ENCODE data around the gene EPN1. TPM values are rescaled to one million over a fixed set of nuclear protein-coding genes. Genes with fewer than 3 reads are reported as not detected.

EPN1 gene
- polyA plus RNA-seq, 12 donors: 44.1 to 113 (median 68.9) TPM; not detected in 1

DNA sequence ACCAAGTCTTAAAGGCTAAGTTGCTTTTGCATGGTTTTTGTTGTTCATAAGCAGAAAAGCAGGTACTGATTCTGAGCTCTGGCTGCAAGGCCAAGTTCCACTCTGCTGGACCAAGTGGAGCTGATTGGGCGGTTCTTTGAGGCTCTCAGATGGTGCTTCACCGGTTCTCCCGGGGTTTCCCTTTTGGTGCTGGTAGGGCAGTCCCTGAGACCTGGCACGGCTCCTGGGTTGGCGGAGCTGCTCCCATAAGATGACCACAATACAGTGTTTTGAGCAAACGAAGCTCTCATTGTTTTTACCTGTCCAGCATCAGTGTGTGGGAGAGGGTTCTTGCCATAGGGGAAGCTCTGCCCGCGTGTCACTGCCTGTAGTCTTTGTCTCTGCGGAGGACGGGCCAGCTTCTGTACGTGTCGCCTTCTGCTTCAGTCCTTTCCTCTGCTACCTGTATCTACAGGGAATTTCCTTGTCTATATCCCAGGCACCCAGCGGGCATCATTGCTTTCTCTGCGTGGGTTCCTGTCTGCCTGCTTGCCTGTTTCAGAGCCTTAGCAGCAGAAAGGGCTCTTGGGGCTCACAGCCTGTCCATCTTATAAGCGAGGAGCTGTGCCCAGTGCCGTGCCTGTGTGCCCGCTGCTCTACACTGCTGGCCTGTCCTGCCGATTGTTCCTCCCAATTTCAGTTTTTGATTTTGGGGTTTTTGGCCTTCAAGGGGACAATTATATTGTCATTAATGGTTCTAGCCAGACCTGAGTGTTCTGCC is 17.9 kb upstream of the EPN1 start:
- no peak for DNase-seq

DNA sequence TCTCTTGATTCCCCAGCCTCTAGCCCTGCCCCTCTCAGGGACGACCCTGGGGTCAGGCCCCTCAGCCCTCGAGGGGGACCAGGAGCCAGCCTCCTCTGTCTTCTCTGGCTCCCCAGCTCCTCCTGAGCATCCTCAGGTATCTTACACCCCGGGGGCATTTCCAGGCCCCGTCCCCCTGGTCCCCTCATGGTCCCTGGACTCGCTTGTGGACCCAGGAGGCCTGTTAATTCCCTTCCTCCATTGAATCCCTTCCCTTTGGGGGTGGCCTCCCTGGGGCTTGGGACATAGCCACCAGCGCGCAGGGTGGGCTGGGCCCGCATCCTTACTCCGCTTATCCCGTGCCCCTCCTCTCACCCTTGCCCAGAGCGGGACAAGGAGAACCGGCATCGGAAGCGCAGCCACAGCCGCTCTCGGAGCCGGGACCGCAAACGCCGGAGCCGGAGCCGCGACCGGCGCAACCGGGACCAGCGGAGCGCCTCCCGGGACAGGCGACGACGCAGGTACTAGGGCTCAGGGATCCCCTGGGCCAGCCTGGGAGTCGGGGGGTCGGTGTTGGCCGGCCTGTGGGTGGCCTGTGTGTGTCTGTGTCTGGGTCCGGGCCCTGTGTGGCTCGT is 16.1 kb upstream of the EPN1 start:
- no peak for DNase-seq

DNA sequence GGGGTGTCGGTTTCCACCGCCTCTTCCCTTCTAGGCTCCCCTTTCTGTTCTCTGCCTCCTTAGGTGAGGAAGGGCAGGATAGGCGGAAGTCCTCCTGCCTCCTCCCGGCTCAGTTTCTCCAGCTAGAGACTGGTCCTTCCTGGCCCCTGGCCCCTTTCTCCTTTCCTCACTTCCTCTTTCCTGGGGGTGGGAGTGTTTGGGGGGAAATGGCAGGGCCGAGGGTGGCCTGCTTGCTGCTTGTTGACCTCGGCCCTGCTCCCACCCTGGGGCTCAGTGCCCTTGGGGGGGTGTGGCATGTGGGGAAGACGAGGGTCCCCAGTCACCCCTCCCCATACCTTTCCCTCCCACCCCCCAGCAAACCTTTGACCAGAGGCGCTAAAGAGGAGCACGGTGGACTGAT is 15.2 kb upstream of the EPN1 start:
- DNase-seq: no peak

DNA sequence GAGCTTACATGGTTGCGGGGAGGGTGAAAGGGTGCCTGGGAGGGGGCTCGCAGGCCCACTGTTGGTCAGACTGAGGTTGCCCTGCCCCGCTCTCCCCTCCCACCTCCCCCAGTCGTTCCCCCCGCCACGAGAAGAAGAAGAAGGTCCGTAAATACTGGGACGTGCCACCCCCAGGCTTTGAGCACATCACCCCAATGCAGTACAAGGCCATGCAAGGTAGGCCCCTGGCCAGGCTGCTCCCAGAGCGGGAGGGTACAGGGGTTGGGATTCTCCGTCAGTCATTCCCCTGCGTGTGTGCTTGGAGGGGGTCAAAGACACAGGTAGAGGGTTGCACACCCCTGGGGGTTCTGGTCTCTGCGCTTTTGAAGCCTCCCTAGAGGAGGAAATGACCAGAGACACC is 14.6 kb upstream of the EPN1 start:
- no peak for DNase-seq

DNA sequence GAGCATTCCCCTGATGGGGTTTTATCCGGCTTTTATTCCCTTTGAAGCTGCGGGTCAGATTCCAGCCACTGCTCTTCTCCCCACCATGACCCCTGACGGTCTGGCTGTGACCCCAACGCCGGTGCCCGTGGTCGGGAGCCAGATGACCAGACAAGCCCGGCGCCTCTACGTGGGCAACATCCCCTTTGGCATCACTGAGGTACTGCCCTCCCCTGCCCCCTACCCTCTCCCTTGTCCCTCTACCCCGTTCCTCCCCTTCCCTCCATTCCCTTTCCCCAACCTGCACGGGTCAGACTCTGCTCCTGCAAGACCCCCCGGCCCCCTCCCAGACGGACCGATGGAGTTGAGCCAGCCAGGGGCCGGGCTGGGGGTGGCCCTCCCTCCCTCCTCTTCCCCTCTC is 14.0 kb upstream of the EPN1 start:
- no peak for DNase-seq

DNA sequence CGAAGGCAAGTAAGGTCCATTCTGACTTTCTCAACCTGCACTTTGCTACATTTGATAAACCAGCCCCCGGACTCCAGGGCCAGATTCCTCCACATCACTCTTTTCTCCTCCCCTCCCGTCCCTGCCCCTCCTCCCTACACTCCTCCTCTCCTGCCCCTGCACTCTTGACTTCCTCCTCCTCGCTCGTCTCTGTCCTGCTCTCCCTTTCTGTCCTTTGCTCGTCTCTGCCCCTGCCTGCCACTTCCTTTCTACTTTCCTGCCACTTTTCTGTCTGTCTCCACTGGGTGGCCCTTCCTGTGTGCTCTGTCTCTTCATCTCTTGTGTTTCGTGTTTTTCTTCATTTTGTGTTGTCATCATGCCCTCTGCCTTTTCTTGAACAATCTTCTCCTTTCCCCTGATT is 13.2 kb upstream of the EPN1 start:
- no peak for DNase-seq

DNA sequence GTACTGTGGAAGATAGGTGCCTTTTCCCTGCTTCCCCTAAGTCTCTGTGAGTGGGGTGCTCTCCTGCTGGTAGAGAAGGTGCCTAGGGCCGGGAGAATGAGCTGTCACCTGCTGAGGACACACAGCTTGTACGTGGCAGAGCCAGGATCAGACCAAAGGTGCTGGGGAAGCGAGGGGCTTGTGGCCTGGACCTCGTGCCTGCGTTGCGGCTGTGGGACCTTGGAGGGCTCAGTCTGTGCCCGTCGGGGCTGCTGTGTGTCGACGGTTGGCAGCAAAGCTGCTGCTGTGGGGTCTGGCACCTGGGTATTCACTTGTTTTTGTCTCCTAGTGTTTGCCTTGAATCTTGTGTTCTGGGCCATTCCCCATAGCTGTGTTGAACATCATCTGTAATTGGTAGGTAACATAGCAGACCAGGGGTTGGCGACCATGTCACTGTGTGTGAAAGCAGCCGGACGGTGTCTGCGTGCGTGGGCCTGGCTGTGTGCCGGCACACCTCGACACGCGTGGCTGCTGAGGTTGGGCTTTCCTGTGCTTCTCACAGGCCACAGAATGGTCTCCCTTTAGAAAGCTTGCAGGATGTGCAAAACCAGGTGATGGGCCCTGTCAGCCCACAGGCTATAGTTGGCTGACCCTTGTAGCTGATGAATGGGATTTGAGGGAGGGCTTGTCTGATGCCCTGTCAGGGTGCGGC is 11.0 kb upstream of the EPN1 start:
- no peak for DNase-seq

DNA sequence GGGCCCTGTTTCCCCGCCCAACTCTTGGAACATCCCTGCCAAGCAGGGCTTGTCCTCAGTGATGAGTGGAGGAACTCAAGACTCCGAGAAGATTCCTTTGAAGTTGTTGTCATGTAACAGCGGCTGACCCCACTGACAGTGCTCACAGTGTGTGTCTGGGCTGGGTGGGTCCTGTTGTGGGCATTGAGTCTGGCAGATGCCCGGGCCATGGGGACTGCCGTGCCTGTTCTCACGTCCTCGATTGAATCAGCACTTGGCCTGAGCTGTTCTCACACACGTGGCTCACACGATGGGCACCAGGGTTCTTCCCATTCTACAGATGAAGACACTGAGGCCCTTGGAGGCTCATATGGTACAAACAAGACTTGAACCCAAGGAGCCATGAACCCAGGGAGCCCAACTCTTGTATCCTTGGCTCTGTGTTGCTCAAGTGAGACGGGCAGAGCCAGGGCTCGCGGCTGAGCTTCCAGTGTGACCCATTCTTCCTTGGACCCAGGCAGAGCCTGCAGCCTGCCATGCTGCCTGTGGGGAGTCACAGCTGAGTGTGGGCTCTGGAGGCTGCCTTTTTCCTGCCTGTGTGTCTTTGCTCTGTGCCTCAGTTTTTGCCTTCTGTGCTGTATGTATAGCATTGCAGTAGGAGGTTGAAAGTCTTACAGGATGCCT is 8.6 kb upstream of the EPN1 start:
- no peak for DNase-seq

DNA sequence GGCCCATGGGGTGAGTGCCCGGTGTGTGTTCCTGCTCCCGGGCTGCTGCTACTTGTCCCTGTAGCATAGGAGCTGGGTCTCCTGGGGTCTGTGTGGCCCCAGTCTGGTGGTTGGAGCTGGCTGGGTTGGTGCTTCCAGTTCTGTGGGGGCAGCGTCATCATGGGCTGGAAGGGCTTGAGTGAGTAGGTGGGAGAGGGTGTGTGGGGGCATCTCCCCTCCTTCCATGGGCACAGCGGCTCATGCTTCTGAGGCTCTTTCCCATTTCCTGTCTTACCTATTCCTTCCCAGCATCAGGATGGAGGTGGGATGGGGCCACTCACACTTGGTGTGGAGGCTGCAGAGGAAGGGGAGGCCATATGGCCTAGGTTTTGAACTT is 8.0 kb upstream of the EPN1 start:
- DNase-seq: no peak

DNA sequence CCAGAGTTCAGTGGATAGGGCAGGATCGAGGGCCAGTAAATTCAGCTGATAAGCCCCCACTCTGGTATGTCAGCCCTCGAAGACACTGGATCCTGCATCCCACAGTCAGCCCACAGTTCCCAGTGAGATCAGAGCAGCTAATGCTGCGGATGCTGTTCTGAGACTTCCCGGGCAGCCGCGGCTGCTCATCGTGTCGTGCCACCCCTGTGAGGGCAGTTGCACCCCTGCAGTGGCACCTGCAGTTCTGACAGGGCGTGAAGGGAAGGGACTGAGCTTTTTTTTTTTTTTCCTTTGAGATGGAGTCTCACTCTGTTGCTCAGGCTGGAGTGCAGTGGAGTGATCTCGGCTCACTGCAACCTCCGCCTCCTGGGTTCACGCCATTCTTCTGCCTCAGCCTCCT is 7.5 kb upstream of the EPN1 start:
- DNase-seq: no peak

DNA sequence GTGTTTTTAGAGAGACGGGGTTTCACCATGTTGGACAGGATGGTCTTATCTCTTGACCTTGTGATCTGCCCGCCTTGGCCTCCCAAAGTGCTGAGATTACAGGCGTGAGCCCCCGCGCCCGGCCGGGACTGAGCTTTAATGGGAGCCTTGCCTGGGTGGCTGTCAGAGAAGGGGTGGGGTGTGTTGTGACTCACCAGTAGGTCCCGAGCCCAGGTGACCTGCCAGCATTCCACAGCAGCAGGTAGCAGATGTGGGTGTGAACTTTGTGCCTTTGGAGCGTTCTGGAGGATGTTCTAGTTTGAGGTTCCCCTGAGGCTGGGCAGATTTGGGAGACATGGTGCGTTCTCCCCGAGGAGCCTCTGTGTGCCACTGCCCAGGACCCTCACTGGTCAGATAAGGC is 7.1 kb upstream of the EPN1 start:
- no peak for DNase-seq

DNA sequence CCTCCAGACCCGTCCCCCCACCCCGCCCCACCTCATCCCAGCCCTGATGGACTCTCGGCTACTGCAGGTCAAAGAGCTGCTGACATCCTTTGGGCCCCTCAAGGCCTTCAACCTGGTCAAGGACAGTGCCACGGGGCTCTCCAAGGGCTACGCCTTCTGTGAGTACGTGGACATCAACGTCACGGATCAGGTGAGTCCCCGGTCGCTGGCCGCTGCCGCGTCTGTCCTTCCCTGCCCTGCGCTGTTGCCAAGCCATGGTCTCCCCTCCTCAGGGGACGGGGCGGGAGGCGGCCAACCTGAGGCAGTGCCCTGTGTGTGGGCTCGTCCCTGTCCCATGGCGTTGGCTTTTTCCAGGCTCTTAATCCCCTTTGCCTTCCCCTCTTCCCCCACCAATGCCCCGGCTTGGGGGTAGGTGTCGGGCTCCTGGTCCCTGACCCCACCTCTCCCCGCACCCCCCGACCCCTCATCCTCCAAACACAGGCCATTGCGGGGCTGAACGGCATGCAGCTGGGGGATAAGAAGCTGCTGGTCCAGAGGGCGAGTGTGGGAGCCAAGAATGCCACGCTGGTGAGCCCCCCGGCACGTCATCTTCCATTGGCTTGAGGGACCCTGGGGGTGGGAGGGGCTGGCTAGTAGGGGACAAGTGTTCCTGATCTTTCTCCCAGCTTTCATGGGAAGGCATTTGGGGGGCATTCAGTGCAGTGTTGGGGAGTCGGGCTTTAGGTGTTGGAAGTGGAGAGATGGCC is 6.2 kb upstream of the EPN1 start:
- no peak for DNase-seq

DNA sequence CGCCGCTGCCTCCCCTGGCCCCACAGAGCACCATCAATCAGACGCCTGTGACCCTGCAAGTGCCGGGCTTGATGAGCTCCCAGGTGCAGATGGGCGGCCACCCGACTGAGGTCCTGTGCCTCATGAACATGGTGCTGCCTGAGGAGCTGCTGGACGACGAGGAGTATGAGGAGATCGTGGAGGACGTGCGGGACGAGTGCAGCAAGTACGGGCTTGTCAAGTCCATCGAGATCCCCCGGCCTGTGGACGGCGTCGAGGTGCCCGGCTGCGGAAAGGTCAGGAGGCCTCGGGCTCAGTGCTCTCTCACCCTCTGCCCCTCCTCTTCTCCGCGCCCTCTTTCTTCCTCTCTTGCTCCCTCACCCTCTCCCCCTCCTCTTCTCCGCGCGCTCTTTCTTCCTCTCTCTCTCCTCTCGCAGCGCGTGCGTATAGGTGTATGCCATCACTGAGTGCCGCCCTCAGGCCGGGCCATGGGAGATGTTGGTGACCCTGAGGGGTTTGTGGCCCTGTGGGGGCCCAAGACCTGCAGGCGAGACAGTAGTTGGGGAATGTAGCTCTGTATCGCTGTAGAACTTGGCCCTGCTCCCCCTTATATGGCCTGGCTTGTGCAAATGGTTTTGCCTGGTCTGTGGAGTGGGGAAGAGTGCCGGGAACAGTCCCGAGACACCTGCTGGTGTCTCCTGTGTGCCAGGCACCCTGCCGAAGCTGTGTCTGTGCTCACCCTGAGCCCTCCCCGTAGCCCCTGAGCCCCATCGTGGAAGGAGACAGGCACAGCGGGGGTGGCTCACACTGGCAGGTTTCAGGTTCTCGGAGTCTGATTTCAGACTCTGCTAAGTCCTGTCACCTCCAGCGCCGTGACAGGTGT is 5.4 kb upstream of the EPN1 start:
- DNase-seq: no peak

DNA sequence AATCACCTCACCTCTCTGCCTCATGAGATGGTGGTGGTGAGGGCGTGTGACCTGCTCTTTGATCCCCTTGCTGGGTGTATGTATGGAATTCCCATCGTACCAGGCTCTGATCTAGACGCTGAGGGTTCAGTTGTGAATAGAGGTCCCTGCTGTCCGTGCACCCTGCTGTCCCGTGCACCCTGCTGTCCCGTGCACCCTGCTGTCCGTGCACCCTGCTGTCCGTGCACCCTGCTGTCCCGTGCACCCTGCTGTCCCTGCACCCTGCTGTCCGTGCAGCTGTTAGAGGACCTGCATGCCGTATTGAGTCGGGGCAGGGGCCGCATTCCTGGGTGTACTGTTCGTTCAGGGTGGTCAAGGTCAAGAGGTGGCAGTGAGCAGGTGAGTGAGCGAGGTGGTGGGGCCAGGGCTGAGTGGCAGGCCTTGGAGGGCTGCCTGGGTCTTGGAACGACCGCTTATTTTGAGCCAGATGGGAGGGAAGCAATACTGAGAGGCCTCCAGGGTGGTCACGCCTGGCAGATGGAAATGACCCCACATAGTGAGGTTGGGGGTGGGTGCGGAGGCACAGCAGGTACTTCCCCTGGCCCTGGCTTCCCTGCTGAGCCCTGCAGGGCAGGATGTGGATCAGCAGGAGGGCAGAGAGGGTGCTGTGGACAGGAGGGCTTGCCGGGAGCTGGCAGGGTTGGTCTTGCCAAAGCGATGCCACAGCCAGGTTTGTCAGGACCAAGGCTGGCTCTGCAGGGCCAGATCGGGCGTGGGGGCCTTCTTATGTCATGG is 4.6 kb upstream of the EPN1 start:
- no peak for DNase-seq

DNA sequence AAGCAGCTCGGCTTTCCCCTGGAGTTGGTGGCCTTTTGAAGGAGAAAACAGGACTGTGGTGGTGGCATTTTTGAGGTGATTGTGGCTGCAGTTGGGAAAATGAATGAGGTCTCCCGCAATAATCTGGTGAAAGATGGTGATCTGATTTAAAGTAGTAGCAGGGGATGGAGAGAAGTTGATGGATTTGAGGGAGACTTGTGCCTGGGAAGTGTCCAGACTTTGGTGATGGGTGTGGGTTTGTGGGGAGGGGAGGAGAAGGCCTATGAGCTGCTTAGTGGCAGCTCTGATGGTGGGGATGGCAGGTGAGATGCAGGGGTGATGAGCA is 4.0 kb upstream of the EPN1 start:
- DNase-seq: no peak

DNA sequence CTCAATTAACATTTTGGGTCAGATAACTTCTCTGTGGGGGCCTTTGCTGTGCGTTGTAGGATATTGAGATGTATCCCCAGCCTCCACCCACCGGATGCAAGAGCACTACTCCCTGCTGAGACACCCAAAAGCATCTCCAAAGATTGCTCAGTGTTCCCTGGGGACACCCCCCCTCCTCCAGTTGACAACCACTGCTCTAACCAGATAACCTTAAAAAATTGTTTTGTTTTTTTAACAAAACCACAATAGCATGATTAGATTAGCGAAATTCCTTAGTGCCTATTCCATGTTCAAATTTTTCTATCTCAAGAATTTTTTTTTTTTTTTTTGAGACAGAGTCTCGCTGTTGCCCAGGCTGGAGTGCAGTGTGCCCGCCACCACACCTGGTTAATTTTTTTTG is 2.6 kb upstream of the EPN1 start:
- no peak for DNase-seq

DNA sequence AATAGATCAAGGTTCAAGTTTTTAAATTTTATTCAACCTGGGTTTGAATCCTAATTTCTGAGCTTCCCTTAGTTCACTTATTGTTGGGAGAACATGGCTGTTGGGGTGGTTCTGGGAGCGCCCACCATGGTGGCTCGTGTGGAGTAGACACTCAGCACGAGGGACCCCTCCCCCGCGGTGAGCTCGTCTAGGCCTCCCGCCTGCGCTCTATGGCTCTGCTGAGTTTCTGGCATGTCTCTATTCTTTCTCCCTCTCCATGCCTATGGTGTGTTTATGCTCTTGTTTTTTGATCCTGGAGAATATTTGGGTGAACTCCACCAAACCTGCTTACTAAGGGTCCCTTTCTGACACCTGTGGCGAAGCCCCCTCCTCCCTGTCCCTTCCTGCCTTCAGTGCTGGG is 1.6 kb upstream of the EPN1 start:
- no peak for DNase-seq

DNA sequence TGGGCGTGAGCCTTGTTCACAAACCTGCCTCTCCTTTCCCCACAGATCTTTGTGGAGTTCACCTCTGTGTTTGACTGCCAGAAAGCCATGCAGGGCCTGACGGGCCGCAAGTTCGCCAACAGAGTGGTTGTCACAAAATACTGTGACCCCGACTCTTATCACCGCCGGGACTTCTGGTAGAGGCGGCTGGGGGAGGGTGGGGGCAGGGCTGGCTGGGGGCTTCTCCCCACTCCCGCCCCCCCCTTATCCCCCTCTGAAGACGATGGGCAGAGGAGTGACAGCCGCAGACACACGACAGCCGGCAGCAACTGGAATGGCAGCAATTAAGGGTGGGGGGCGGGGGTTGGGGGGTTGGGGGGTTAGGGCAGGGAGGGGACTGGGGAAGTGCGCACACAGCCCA is 1.1 kb upstream of the EPN1 start:
- DNase-seq: no peak

DNA sequence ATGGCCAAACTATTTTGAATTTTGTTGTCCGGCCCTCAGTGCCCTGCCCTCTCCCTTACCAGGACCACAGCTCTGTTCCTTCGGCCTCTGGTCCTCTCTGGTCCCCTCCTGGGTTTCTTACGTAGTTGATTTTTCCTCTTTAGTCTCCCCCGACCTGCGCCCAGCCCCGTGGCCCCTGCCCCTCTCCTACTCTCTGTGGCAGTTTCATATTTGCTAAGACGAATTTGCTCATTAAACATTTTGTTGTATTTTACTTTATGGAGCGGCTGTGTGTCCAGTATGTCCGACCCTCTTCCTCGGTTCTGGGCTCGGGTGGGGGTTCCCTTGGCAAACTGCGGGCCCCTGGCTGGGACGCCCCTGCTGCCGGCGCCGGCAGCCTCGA is 576 bp upstream of the EPN1 start:
- DNase-seq: no peak

DNA sequence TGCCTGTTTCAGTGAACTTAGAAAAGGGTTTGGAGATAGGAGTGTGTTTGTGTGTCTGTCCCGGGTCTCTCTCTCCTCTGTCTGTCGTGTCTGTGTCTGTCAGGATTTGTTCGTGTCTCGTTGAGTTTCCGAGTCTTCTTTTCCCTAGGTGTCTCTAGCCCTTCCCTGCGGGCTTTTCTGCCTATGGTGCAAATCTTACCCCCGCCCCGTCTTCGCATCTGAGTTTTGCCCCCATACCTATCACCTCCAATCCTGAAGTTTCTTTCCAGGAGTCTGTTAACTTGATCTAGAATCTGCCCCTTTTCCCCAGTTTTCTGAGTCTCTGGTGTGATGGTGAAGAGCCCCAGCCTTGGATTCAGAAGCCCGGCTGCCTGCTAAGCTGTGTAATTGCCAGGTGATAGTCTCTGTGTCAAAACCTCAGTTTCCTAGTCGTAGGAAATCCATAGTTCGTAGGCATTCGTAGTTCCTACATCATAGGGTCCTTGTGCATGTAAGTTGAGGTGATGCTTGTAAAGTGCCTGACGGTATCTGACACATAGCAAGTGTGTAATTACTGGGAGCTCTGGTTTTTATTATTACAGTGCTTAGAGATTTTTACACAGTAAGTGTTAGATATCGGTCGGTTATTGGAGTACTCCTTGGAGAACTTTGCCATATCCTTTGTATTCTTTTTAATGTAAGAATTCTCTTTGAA is 782 bp downstream of the EPN1 start:
- no peak for DNase-seq

Measured in muscle of arm (tissue), 12 donors.